ENCODE results near the gene SYNJ1.

GRCh38 chr21:32608851-32609250 is 119.0 kb downstream of the SYNJ1 start:
- TF ChIP-seq CTCF (IDR thresholded peaks at IDR 0.05) (no peak), POLR2A (IDR thresholded peaks at IDR 0.05) (no peak)

Data from right lobe of liver (tissue), 4 donors.